CD4-positive, alpha-beta T cell treated with Interleukin-10 for 1 hour (primary cell): ENCODE data around the gene RBM8A.
A peak's percentile ranks its signal among the peaks of the same experiment; 100 is the strongest.

ENCODE experiments used
- DNase-seq: peaks from one replicate; pipeline ENCODE4 v3.0.0-alpha.2; 2020

The RBM8A gene

DNA sequence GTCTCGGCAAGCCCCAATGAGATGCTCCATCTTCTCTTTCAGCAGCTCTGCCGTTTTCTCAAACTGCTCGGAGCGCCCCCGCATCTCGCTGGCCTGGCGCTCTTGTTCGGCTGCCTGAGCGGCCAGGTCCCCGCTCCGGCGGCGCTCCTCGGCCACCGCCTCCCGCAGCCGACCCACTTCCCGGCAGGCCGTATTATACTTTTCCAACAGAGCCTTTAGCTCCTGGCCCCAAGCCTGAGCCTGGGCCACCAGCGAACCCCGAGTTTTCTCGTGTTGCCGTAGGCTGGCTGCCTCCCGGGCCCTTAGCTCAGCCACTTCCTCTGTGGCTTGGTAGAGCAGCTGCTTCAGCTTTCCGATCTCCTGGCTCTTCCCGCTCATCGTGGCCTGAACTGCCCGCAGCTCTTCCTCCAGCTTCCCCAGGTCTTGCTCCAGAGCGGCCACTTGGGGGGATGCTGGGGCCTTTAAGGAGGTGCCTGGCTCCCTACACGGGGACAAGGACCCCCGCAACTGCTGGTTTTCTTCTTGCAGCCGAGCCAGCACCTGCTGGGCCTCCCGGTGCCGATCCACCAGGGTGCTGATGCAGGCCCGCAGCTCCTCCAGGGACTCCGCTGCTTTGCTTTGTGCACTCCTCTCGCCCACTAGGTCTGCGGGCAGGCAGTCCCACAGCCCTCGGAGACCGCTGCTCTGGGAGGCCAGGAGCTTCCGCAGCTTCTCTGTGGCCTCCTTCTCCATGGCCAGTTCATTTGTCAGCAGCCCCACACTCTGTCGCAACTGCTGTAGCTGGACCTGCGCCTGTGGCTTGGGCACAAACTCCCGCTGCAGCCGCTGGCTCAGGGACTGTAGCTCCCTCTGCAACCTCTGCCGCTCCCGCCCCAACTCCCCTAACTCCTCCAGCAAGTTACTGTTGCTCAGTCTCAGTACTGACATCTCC, 55.0 kb downstream of the RBM8A start:
- DNase-seq, result peak; percentile 32
